Fibroblast of peridontal ligament (primary cell): ENCODE data around the gene DNTTIP2.
"Not testable (repeated sequence)": the region's sequence is repeated elsewhere in the genome, so short reads cannot be mapped to it uniquely, and the experiment has no call there.

Experiments
- DNase-seq: peaks from one replicate; pipeline ENCODE4 v3.0.0-alpha.2; 2010; ENCODE audit errors: extremely low read depth

Gene DNTTIP2

DNA sequence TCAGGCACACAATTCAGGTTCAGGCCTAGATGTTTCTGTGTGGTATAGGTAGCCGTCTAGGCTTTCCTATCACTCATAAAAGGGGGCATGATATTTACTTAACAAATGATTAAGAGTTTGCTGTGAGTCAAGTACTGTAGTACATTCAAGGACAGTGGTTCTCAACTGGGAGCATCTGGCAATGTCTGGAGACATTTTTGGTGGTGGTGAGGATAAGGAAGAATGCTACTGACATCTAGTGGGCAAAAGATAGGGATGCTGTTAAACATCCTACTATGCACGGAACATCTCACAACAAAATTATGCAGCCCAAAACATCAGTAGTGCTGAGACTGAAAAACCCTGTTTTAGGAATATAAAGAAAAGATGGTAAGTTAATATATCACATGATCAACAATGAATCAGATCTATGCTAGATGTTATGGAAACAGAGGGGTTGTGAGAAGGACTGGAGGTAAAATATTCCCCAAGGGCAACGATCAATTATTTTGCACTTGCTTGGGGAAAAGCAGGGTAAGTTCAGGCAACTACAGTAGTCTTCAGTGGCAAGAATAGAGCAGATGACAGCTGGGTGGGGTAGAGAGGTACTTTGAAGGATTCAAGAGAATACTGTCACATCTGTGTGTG lies 4.9 kb downstream of the DNTTIP2 start:
- peak; percentile 57 for DNase-seq

DNA sequence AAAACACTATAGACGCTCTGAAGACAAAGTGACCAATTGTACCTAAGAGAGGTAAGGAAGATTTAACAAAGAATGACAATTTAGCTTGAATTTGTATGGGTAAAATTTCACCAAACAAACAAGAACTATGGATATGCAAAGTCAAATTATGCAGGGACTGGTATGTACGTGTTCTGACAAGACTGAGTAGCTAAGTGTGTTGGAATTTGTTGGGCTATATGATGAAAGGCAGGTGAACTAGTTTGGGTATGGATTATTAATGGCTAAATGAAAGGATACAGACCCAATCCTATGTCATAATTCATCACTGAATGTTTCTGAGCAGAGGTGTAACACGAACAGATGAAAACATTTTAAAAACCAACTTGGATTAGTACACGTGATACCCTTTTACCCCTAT lies 7.6 kb downstream of the DNTTIP2 start:
- no peak for DNase-seq

DNA sequence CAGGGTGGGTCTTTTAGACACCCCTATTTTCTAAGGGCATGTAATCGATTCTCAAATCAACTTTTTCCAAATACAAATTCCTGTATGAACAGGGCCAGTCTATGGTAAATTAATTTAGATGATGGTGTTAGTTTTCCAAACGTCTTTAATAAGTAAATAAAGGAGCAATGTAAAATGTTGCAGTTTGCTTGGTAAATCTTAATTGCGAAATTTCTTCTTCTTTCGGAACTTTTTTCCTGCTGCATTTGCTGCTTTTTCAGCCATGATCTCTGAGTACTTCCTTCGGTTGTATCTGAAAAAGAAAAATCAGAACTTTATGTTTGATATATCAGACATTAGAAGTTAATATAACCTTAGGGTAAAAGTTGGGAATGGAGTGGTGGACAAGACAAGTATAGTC lies 9.4 kb downstream of the DNTTIP2 start:
- DNase-seq: no peak

DNA sequence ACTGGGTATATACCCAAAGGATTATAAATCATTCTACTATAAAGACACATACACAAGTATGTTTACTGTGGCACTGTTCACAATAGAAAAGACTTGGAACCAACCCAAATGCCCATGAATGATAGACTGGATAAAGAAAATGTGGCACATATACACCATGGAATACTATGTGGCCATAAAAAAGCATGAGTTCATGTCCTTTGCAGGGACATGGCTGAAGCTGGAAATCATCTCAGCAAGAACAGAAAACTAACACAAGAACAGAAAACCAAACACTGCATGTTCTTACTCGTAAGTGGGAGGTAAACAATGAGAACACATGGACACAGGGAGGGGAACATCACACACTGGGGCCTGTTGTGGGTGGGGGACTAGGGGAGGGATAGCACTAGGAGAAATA lies 10.5 kb downstream of the DNTTIP2 start:
- not testable (repeated sequence) for DNase-seq

DNA sequence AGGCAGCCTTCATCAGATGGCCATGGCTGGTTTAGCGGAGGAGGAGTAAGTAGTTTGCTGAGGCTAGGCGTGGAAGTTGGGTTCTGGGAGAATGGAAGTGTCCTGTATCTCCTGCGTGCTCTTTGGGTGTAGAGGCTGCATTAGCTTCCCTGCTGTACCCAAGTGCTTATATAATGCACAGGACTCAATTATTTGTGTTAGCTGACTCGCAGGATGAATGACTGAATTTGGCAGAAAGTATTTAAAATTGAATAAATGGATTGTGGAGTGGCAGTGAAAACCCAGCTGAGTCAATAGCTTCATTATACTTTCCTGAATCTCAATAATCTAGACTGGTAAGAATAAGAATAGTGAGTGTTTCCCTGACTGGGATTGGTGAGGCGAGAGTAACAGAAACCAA lies 13.8 kb downstream of the DNTTIP2 start:
- DNase-seq: no peak

DNA sequence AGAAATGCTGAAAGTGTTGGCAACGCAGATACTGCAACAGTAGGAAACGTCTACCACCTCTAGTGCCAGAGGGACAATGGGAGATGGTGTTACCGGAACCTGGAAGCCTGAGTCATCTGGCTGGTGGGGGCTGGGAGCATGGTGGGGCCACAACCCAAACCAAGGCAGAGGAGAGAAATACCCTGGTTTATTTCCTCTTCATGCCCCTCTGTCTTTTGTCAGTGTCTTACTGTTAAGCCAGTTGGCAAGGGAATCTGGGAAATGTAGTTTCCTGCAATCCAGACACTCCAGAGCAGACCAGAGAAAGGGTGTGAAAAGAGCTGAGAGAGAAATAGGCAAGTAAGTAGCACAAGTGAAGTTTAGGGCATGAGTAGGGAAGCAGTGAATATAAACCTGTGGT lies 14.8 kb downstream of the DNTTIP2 start:
- DNase-seq: no peak

DNA sequence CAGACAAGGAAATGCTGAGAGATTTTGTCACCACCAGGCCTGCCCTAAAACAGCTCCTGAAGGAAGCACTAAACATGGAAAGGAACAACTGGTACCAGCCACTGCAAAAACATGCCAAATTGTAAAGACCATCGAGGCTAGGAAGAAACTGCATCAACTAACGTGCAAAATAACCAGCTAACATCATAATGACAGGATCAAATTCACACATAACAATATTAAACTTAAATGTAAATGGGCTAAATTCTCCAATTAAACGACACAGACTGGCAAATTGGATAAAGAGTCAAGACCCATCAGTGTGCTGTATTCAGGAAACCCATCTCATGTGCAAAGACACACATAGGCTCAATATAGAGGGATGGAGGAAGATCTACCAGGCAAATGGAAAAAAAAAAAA lies 21.4 kb downstream of the DNTTIP2 start:
- DNase-seq: not testable (repeated sequence)

DNA sequence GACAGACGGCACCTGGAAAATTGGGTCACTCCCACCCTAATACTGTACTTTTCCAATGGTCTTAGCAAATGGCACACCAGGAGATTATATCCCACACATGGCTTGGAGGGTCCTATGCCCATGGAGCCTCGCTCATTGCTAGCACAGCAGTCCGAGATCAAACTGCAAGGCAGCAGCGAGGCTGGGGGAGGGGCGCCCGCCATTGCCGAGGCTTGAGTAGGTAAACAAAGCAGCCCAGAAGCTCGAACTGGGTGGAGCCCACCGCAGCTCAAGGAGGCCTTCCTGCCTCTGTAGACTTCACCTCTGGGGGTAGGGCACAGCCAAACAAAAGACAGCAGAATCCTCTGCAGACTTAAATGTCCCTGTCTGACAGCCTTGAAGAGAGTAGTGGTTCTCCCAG lies 23.0 kb downstream of the DNTTIP2 start:
- not testable (repeated sequence) for DNase-seq

DNA sequence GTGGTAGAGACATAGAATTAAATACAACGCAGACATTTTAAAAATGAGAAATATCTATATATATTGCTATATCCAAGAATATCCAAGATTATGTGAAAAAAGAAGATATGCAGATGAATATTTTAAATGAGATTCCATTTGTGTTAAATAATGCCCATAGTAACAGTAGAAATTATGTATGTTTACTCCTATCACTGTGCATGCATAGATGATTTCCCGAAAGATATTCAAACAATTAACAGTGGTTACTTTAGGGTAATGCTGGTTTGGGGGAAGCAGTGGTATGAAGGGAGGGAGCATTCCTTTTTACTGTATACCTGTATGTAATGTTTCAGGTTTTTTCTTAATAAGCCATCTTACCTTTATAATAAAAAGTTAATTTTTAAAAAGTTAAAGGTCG lies 25.1 kb downstream of the DNTTIP2 start:
- DNase-seq: no peak

DNA sequence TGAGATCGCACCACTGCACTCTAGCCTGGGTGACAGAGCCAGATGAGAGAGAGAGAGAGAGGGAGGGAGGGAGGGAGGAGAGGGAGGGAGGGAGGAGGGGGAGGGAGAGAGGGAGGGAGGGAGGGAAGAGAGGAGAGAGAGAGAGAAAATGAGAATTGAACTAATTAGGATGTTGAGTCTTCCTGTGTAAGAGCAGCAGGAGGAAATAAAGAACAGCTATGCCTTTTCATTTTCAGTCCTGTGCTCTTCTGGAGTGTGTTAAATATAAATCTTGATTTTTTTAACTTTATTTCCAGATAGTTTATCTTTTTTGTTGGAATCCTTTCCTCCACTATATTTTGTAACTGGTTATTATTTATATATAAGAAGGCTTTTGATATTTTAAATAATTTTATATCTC lies 27.1 kb downstream of the DNTTIP2 start:
- DNase-seq: no peak

DNA sequence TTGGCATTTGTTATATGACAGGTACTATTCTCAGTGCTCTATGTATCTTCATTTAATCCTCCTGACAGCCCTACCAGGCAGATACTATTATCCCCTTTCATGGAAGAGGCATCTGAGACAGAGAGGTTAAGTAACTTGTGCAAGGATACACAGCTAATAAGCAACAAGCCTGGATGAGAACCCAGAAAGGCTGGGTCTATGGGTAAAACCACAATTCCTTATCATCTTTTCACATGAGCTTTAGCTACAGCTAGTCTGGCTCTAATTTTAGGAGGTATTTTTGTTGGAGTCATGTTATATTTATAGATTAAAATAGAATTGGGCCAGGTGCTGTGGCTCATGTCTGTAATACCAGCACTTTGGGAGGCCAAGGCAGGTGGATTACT lies 27.7 kb downstream of the DNTTIP2 start:
- no peak for DNase-seq

DNA sequence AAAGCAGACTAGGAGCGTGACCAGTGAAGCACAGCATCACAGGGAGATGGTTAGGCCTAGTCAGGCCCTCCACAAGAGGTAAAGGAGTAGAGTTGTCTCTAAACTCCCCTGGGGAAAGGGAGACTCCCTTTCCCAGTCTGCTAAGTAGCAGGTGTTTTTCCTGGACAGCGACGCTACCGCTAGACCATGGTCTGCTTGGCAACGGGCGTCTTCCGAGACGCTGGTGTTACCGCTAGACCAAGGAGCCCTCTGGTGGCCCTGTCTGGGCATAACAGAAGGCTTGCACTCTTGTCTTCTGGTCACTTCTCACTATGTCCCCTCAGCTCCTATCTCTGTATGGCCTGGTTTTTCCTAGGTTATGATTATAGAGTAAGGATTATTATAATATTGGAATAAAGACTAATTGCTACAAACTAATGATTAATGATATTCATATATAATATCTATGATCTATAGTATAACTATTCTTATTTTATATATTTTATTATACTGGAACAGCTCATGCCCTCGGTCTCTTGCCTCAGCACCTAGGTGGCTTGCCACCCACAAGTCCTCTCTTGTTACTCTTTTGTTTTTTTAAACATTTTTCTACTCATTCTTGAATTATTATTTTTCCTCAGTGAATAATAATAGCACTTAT lies 28.2 kb downstream of the DNTTIP2 start:
- DNase-seq: peak; percentile 55

DNA sequence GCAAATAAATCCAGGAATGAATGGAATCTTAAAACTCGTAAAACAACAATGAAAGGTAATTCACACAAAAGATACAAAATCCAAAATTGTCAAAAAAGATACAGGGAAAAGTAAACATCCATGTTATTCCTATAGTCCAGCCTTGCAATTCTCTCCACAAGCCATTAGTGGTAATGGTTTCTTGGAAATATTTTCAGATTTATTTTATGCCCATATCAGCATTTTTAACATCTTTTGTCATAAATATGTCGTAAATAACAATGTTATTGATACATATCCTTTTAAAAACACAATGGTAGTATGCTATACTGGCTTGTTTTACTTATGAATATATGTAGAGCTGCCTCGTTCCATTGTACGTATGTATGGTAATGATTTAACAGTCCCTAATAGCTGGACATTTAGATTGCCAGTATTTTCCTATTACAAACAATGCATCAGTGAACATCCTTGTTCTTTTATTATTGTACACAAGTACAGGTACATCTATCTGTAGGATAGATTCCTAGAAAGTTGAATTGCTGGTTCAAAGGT lies 30.6 kb downstream of the DNTTIP2 start:
- DNase-seq: no peak

DNA sequence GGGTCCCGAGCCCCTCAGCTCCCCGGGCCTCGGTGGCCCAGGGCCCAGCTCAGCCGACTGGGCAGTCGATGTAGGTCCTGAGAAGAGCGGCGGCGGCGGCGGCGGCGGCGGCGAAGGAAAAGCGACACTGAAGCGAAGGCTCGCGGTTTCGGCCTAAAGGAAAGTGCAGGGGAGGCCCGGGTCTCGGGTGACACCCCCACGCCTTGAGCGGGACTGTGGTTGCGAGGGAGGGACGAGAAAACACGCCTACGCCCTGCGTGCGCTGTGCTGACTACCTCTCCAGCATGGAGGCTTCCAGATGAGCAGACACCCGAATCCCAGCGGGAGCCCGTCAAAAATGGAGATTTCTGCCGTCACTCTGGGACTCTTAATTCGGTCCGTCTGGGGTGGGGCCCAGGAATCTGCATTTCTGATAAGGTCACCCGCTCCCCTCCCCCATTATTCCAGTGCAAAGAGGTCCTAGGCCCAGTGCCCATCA lies 31.2 kb downstream of the DNTTIP2 start:
- DNase-seq: peak; percentile 64

DNA sequence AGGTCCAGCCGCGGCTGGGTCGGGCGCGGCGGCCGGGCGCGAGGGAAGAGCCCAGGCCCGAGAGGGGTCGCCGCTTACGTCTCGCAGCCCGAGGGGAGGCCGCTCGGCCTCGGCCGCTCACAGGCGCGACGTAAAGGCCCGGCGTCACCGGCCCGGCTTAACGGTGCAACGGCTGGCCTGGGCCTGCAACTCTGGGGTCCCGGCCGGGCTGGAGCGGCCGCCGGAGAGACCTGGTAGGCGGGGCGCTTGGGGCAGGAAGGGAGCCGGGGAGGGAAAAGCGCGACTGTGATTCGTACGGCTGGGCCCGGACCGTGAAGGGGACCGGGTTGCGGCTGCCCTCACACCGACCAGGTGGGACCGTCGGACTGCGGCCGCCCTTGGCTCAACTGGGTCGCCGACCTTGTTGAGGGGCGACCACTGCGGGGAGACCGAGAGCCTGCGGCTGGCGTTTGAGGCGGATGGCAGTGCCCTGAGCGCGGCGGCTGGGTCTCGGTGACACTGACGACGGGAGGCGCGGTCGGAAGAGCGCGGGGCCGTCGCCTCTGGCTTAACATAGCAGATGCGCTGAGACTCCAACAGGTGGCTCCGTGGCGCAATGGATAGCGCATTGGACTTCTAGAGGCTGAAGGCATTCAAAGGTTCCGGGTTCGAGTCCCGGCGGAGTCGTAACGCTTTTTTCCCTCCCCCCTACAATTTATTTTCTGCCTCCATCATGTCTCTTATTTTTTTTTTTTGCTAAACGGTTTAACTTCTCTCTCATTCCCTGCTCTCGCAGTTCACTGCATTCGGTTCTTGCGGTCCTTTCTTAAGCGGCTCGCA lies 31.8 kb downstream of the DNTTIP2 start:
- peak; percentile 88 for DNase-seq

DNA sequence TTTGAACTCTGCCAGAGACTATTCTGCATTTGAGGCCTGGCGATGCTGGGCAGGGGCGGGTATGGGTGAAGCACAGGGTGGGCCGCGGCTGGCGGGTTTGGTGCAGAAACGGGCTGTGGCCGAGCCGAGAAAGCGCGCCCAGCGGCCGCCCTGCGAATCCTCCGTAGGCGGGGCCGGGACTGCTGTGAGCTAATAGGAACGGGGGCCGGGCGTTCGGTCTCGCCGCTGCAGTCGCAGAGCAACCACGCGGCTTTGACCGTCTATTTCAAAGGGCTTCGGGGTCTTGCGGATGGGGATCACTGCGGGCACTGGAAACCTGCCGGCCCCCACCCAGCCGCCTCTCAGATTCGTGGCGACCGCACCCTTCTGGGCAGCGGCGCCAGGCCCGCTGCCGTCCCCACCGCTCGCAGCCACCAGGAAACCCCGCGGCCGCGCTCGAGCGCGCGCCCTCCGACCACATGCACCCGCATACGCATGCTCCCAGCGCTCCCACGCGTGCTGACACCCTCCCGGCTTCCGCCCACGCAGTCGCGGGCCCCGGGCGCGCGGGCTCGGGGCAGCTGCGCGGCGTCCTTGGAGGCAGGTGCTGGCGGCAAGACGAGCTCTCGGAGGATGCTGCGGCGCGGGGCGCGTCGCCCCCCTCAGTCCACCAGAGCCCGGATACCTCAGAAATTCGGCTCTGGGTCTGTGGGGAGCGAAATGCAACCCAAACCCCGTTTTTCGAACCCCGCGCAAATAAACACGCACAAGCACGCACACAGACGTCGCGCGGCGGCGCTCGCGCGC lies 32.6 kb downstream of the DNTTIP2 start:
- DNase-seq: peak; percentile 68

DNA sequence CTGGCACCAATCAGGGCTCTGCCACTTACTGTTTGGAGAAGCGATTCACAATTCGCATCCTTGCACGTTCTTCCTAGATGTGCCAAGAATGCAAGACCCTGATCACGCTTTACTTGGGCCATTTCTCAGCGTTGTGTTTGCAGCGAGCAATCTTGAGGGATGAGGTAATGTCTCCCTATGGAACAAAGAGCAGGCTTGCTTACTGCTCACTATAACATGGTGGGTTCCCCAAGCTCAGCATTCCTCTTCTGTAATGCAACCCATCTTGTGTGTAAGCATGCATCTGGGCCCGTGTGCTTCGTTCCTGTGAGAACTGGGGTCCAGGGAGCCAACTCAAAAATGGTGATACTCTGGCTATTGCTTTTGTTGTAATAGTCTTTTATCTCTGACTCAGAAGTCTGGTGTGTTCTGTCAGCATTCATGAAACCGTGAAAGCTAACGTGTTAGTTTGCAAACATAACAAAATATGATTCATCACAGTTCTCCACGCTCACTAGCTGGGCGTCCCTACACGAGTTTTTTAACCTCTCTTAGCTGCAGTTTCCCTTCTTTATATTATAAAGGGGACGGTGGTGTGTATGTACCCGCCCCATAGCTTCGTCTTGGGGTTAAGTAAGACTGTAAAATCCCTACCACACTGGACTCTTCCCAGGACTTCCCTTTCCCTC lies 33.3 kb downstream of the DNTTIP2 start:
- peak; percentile 93 for DNase-seq

DNA sequence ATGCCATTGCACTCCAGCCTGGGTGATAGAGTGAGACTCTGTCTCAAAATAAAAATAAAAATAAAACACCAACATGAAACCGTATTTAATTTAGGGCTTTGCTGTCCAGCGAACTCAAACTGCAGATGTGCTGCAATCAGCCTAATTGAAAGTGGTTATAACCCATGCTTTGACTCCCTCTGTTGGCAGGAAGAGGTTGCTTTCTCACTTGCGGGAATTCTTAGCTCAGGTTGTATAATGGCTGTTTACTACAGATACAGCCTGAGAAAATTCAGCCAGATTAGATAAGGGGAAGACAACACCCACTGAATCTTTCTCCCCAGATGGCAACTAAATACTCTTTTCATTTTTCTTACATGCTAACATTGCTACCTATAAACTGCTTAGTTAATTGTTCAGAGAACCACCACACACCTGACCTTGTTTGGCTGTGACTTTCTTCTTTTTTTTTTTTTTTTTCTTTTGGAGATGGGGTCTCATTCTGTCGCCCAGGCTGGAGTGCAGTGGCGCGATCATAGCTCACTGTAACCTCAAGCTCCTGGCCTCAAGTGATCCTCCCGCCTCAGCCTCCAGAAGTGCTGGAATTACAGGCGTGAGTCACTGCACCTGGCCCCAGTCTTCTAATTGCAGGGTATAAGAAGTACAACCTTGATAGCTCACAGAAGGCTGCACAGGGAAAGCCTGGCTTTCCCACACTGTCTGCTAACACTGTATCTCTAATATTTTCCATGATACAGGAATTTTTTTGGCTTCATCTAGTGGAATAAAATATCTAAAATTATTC lies 34.6 kb downstream of the DNTTIP2 start:
- peak; percentile 91 for DNase-seq

DNA sequence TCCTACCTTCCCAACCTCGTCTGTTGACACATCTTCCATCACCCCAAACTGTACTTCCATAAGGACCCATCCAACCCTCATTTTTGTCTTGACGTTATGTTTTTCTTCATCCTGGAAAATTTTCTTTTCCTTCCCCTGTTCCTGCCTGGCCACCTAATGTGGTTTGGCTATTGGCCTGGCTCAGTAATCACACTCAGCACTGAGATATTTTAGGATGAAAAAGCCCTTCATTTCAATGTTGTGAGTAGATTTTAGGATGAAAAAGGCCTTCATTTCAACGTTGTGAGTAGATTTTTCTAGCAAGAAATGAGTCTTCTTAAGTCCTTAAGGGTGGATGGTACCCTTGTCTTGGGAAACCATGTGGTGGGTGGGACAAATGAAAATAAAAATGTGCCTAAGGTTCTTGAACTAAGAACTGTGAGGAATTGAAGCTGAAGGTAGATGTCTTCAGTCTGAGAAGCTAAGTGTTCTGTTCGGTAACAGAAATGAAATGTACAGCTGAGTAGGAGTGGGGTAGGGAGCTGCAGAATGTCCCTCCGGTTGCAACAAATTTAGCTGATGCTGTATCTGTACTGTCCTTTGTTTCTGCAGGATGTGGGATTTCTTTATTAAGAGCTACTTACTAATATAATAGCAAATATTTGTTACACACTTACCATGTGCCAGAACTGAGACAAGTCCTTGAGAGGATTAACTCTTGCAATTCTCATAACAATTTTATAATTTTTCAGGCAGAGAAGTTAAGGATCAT lies 36.1 kb downstream of the DNTTIP2 start:
- DNase-seq: peak; percentile 41

DNA sequence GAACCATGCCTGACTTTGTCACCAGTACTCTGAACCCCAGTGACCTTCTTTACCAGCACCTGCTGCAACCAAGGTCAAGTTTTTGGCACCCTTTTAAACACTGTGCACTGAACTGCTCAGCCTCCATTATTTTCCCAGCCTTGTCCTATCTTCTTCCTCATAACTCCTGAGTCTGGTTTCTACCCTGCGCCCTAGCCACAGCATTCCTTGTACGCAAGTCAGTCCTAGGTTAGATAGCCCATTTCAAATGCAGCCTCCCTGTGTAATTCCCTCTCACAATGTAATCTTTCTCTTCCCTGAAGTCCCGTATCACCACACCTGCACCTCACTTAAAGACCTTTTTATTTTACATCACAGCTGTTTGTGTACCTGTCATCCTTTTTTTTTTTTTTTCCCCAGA lies 37.2 kb downstream of the DNTTIP2 start:
- no peak for DNase-seq
